Transverse colon (tissue), 3 donors: ENCODE measurements around the gene FAM163A.

Experiments used
- POLR2A ChIP-seq: fragments of 450-650 bp; IDR thresholded peaks from one replicate; pipeline ENCODE4 v1.6.1; 2016; ENCODE audit warnings: antibody characterized with exemption, mild to moderate bottlenecking, moderate library complexity
- TF ChIP-seq, protein P1 (sequence below), 5 experiments: fragments of 200-600 bp in 3 of 5; fragments of 450-650 bp in 2 of 5; sonication (generic) in 3 of 5; IDR thresholded peaks; 1 replicate in 2 of 5; 2 replicates in 3 of 5; pipeline ENCODE4 v1.5.1; 2016 to 2017; ENCODE audit warnings: antibody characterized with exemption in 5 of 5, inconsistent platforms in 3 of 5, mild to moderate bottlenecking in 2 of 5, moderate library complexity in 1 of 5

DNA sequence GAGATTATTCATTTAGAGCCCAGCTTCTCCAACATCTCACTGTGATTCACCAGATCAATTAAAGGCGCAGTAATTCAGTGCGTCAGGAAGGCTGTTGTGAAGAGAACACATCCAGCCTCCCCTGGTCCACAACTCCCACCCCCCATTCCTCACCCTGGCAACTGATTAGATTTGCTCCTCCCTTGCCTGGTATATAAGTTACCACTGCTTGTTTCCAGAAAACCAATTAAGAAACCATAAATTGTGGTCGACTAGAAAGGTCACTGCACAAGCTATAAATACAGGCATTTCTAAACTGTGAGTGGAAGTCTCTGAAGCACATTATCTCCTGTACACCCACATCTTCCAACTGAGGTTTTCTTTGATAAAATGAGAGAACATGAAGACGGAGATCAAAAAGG lies 41.9 kb downstream of the FAM163A start:
- TF ChIP-seq, protein P1, sequence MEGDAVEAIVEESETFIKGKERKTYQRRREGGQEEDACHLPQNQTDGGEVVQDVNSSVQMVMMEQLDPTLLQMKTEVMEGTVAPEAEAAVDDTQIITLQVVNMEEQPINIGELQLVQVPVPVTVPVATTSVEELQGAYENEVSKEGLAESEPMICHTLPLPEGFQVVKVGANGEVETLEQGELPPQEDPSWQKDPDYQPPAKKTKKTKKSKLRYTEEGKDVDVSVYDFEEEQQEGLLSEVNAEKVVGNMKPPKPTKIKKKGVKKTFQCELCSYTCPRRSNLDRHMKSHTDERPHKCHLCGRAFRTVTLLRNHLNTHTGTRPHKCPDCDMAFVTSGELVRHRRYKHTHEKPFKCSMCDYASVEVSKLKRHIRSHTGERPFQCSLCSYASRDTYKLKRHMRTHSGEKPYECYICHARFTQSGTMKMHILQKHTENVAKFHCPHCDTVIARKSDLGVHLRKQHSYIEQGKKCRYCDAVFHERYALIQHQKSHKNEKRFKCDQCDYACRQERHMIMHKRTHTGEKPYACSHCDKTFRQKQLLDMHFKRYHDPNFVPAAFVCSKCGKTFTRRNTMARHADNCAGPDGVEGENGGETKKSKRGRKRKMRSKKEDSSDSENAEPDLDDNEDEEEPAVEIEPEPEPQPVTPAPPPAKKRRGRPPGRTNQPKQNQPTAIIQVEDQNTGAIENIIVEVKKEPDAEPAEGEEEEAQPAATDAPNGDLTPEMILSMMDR (IDR thresholded peaks at IDR 0.05): no peak
- TF ChIP-seq POLR2A: no peak
